ENCODE data around the gene ADORA2A.

- no peak for TF ChIP-seq EP300 (IDR thresholded peaks at IDR 0.05)
- no peak for TF ChIP-seq CTCF (IDR thresholded peaks at IDR 0.05)
Measured at GRCh38 chr22:24455039-24455438, 27.6 kb downstream of the ADORA2A start.

Measured in upper lobe of left lung (tissue), 4 donors.